CD4-positive, alpha-beta T cell (primary cell): ENCODE measurements around the gene GNG7. TPM values are rescaled to one million over a fixed set of nuclear protein-coding genes. Genes with fewer than 3 reads are reported as not detected.
"Not testable (repeated sequence)": the region's sequence is repeated elsewhere in the genome, so short reads cannot be mapped to it uniquely, and the experiment has no call there.

ENCODE experiments used
- ATAC-seq: fragments of 200-7000 bp; cut with Tn5 transposase; one replicate; pipeline ENCODE4 v1.10.0; 2022; ENCODE audit warnings: mild to moderate bottlenecking; ENCODE audit not compliant: poor library complexity
- CTCF ChIA-PET: fragments of 350-600 bp; sonication (Branson Sonifier 250); formaldehyde crosslinking; loops from one replicate; lab custom pipeline; 2021; ENCODE audit warnings: antibody characterized with exemption, inconsistent platforms; lab: Charles Lee
- POLR2A ChIA-PET: fragments of 350-600 bp; sonication (Branson Sonifier 250); formaldehyde crosslinking; loops from one replicate; lab custom pipeline; 2021; ENCODE audit warnings: antibody characterized with exemption, inconsistent platforms; lab: Charles Lee
- DNase-seq, 14 experiments: peaks; one replicate each; pipeline ENCODE4 v3.0.0-alpha.2; 2013 to 2020; ENCODE audit warnings: mixed read lengths in 2 of 14
- H3K27ac ChIP-seq, 2 donors: one replicate each; pipeline versions ENCODE4 v1.5.1 to v1.7.0; 2013; ENCODE audit warnings: low read length in 2 of 2, low read depth in 1 of 2, mild to moderate bottlenecking in 1 of 2
- H3K27me3 ChIP-seq, 2 experiments: 1 replicate in 1 of 2; 2 replicates in 1 of 2; pipeline versions ENCODE4 v1.6.1 to v1.7.0; 2013; ENCODE audit warnings: low read length in 2 of 2, control low read depth in 1 of 2, mild to moderate bottlenecking in 1 of 2, moderate library complexity in 1 of 2; ENCODE audit not compliant: insufficient read depth in 2 of 2, control insufficient read depth in 1 of 2
- H3K36me3 ChIP-seq: one replicate; pipeline ENCODE4 v1.6.1; 2013; ENCODE audit warnings: low read length, control low read depth; ENCODE audit not compliant: insufficient read depth
- H3K4me1 ChIP-seq: one replicate; pipeline ENCODE4 v1.6.1; 2013; ENCODE audit warnings: low read length, control low read depth; ENCODE audit not compliant: insufficient read depth
- H3K4me3 ChIP-seq: one replicate; pipeline ENCODE4 v1.5.1; 2013; ENCODE audit warnings: mild to moderate bottlenecking, low read length, moderate library complexity
- H3K9me3 ChIP-seq, 2 experiments: 1 replicate in 1 of 2; 2 replicates in 1 of 2; pipeline versions ENCODE4 v1.6.1 to v1.7.0; 2013; ENCODE audit warnings: low read length in 2 of 2, mild to moderate bottlenecking in 2 of 2, control low read depth in 1 of 2, moderate library complexity in 1 of 2; ENCODE audit not compliant: control insufficient read depth in 1 of 2, insufficient read depth in 1 of 2
- H3K27ac Mint-ChIP-seq: one replicate; pipeline ENCODE4 v1.8.0; 2020; ENCODE audit warnings: mixed read lengths
- H3K27me3 Mint-ChIP-seq: one replicate; pipeline ENCODE4 v1.8.0; 2021; ENCODE audit warnings: mixed read lengths
- H3K36me3 Mint-ChIP-seq: one replicate; pipeline ENCODE4 v1.8.0; 2021; ENCODE audit warnings: low read depth, mixed read lengths
- H3K4me1 Mint-ChIP-seq: one replicate; pipeline ENCODE4 v1.8.0; 2021; ENCODE audit warnings: low read depth, mixed read lengths
- H3K4me3 Mint-ChIP-seq: one replicate; pipeline ENCODE4 v1.8.0; 2020; ENCODE audit warnings: mild to moderate bottlenecking, mixed read lengths
- H3K9me3 Mint-ChIP-seq: one replicate; pipeline ENCODE4 v1.8.0; 2020; ENCODE audit warnings: mixed read lengths
- intact Hi-C, 2 experiments: fragments of 100-400 bp; cut with DNase I in 1 of 2; cut with micrococcal nuclease in 1 of 2; formaldehyde crosslinking; loops; one replicate each; pipeline versions ENCODE4 v1.15.1 to v1.9.0; 2023 to 2025; cut with DNase I, micrococcal nuclease
- total RNA-seq, 174 experiments: library from RNA in 2 of 174; stranded (reverse) in 2 of 174; gene quantifications; one replicate each; pipeline ENCODE4 v1.2.3 and lab custom pipeline; 2021 to 2026
- TF ChIP-seq, protein P1 (sequence below): fragments of 200-600 bp; IDR thresholded peaks from one replicate; pipeline ENCODE4 v1.8.0; 2022; ENCODE audit warnings: antibody characterized with exemption, mild to moderate bottlenecking

GNG7 gene
- total RNA-seq, 2 experiments from 2014 or later: 5.2 to 5.7 TPM

DNA sequence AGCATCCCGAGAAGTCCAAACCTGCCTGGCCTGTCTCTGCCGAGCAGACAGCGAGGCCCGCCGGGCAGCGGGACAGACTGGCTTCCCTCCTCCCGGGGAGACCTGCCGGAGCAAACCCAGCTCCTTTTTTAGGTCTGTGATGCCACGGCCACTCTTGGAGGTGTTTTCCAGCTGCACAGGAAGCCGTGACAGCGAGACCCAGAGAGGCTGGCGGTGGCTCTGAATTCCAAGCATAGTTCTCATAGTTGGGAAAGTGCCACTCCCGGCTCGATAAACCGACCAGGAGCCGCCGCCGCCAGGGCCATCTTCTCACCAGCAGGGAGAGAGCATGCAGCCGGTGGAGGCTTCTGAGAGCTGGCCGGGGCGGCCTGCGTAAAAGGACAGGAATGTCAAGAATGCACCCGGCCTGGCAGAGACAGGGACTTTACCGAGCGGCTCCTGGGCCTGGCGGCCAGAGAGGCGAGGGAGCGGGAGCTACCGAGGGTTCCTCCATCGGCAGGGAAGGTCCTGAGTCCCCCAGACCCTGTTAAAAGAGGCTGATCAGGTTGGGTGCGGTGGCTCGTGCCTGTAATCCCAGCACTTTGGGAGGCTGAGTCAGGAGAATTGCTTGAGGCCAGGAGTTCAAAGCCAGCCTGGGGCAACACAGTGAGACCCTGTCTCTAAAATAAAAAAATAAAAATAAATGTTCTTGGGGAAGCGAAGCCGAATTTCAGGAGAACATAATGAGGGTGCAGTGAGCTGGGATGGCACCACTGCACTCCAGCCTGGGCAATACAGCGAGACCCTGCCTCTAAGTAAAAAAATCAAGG is 161.6 kb downstream of the GNG7 start:
- no peaks in the 10 kb centered on the region for H3K27me3 Mint-ChIP-seq
- peaks cover 9% of the 10 kb centered on the region for H3K4me1 Mint-ChIP-seq
- H3K36me3 Mint-ChIP-seq: no peaks in the 10 kb centered on the region
- H3K4me1 ChIP-seq: peaks cover 27% of the 10 kb centered on the region
- H3K36me3 ChIP-seq: no peaks in the 10 kb centered on the region
- H3K27ac ChIP-seq: no peak overlapping the region
- H3K9me3 ChIP-seq: no peaks in the 10 kb centered on the region
- no peak overlapping the region for H3K4me3 ChIP-seq
- no peaks in the 10 kb centered on the region for H3K27me3 ChIP-seq
- TF ChIP-seq, protein P1, sequence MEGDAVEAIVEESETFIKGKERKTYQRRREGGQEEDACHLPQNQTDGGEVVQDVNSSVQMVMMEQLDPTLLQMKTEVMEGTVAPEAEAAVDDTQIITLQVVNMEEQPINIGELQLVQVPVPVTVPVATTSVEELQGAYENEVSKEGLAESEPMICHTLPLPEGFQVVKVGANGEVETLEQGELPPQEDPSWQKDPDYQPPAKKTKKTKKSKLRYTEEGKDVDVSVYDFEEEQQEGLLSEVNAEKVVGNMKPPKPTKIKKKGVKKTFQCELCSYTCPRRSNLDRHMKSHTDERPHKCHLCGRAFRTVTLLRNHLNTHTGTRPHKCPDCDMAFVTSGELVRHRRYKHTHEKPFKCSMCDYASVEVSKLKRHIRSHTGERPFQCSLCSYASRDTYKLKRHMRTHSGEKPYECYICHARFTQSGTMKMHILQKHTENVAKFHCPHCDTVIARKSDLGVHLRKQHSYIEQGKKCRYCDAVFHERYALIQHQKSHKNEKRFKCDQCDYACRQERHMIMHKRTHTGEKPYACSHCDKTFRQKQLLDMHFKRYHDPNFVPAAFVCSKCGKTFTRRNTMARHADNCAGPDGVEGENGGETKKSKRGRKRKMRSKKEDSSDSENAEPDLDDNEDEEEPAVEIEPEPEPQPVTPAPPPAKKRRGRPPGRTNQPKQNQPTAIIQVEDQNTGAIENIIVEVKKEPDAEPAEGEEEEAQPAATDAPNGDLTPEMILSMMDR: no peak
- H3K9me3 Mint-ChIP-seq: no peaks in the 10 kb centered on the region
- no peak for ATAC-seq
- intact Hi-C loops: no loop called here
- H3K27ac Mint-ChIP-seq: no peak overlapping the region
- DNase-seq: no peak
- H3K4me3 Mint-ChIP-seq: no peak overlapping the region
- ChIA-PET POLR2A (interaction anchor here (0.5 kb wide), 1 partner anchor 43 kb away, joined by 3 read pairs; no protein-coding TSS in a partner anchor), CTCF (no interaction called here)

DNA sequence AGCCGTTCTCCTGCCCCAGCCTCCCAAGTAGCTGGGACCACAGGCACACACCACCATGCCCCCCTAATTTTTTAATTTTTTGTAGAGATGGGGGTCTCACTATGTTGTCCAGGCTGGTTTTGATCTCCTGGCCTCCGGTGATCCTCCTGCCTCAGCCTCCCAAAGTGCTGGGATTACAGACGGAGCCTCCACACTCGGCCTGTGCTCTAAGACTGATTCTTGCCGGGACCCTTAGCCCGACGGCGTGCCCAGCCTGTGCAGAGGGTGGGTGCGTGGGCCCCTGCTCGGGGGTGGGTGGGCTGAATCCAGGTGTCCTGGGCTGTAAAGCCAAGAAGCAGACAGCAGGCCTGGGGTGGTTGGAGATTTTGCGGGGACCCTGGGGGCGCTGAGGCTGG is 162.2 kb downstream of the GNG7 start:
- H3K4me1 Mint-ChIP-seq: peaks cover 9% of the 10 kb centered on the region
- no peak for ATAC-seq
- DNase-seq: no peak

DNA sequence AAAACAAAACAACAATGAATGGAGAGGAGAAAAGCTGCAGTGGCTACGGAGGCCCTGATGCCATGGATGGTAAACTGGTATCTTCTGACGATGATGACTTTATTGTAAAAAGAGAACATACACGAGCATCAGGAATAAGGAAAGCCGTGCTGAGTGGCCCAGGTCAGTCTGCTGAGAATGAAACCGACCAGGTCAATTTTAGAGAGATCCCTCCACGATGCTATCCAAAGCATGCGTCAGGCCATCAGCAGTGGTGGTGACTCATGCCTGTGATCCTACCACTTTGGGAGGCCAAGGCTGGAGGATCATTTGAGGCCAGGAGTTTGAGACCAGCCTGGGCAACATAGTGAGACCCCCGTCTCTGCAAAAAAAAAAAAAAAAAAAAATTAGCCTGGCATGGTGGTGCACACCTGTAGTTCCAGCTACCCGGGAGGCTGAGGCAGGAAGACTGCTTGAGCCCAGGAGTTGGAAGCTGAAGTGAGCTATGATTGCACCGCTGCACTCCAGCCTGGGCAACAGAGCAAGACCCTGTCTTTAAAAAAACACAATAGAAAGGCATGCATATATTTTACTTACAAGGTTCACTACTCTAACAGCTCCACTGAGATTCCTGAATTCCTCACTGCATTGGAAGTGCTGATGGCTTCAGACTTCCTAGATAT is 164.3 kb downstream of the GNG7 start:
- intact Hi-C loops: loop anchor here in 1 of 2 experiments (10.0 kb wide), 1 partner anchor 53 kb away; no protein-coding TSS in a partner anchor
- H3K36me3 Mint-ChIP-seq: no peaks in the 10 kb centered on the region
- peaks cover 18% of the 10 kb centered on the region for H3K4me1 Mint-ChIP-seq
- Histone ChIP-seq H3K4me1 (peaks cover 24% of the 10 kb centered on the region), H3K27ac (no peak overlapping the region), H3K27me3 (no peaks in the 10 kb centered on the region), H3K36me3 (no peaks in the 10 kb centered on the region), H3K9me3 (no peaks in the 10 kb centered on the region), H3K4me3 (no peak overlapping the region)
- no peak for DNase-seq
- no peak overlapping the region for H3K4me3 Mint-ChIP-seq
- ATAC-seq: no peak
- TF ChIP-seq, protein P1: no peak
- no peaks in the 10 kb centered on the region for H3K9me3 Mint-ChIP-seq
- ChIA-PET CTCF (no interaction called here), POLR2A (no interaction called here)
- no peaks in the 10 kb centered on the region for H3K27me3 Mint-ChIP-seq
- no peak overlapping the region for H3K27ac Mint-ChIP-seq

More for the DNA sequence above, 162.2 kb downstream of the GNG7 start:
- no peaks in the 10 kb centered on the region for H3K36me3 ChIP-seq
- no peaks in the 10 kb centered on the region for H3K36me3 Mint-ChIP-seq
- H3K4me3 Mint-ChIP-seq: no peak overlapping the region
- no peaks in the 10 kb centered on the region for H3K27me3 ChIP-seq
- H3K27me3 Mint-ChIP-seq: no peaks in the 10 kb centered on the region
- POLR2A ChIA-PET: no interaction called here
- no peaks in the 10 kb centered on the region for H3K9me3 Mint-ChIP-seq
- TF ChIP-seq, protein P1: no peak
- no peak overlapping the region for H3K27ac ChIP-seq
- no peaks in the 10 kb centered on the region for H3K9me3 ChIP-seq
- H3K4me1 ChIP-seq: peaks cover 27% of the 10 kb centered on the region
- CTCF ChIA-PET: no interaction called here
- H3K27ac Mint-ChIP-seq: no peak overlapping the region
- intact Hi-C loops: no loop called here
- no peak overlapping the region for H3K4me3 ChIP-seq

DNA sequence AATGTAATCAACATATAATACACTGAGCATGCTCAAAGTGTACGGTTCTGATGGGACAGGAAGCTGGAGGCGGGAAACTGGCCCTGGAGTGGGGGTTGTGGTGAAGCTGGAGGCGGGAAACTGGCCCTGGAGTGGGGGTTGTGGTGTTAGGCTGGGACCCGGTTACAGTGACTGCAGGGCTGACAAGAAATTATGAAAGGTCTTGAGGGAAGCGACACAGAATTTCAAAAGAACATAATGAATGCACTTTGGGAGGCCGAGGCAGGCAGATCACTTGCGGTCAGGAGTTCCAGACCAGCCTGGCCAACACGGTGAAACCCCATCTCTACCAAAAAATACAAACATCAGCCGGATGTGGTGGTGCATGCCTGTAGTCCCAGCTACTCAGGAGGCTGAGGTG is 164.9 kb downstream of the GNG7 start:
- H3K9me3 ChIP-seq, H3K36me3 Mint-ChIP-seq, H3K4me3 Mint-ChIP-seq, H3K36me3 ChIP-seq, ATAC-seq, H3K27ac Mint-ChIP-seq, H3K4me3 ChIP-seq, DNase-seq, H3K27ac ChIP-seq, H3K27me3 ChIP-seq, POLR2A ChIA-PET, CTCF ChIA-PET, H3K27me3 Mint-ChIP-seq, H3K9me3 Mint-ChIP-seq: not testable (repeated sequence)
- intact Hi-C loops: loop anchor here in 1 of 2 experiments (10.0 kb wide), 1 partner anchor 53 kb away; no protein-coding TSS in a partner anchor
- peaks cover 18% of the 10 kb centered on the region for H3K4me1 ChIP-seq
- peaks cover 18% of the 10 kb centered on the region for H3K4me1 Mint-ChIP-seq
